NCI-H2227 (cell line): Measurements from ENCODE around the gene LUZP2.
"Not testable (repeated sequence)": the region's sequence is repeated elsewhere in the genome, so short reads cannot be mapped to it uniquely, and the experiment has no call there.

Source experiments
- DNase-seq: peaks from one replicate; lab custom pipeline; 2025; ENCODE audit not compliant: unreplicated experiment; lab: John Stamatoyannopoulos, UW

The LUZP2 gene

DNA sequence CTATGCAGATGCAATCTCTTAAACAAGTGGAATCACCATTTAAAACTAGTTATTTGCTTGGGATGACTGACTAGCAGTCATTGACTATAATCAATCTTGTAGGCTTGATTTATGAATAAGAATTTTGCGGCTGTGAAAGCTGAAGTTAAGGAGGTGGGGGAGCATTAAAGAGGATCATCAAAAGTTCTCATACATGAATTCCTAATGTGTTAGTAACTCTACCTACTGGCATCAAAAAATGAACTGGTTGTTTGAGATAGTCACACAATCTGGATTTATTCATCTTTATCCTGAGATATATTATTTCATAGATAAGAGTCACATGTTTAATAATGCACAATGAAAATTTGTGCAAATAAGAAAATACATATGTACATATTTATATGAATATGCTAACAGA lies 393.6 kb downstream of the LUZP2 start:
- DNase-seq, result no peak

DNA sequence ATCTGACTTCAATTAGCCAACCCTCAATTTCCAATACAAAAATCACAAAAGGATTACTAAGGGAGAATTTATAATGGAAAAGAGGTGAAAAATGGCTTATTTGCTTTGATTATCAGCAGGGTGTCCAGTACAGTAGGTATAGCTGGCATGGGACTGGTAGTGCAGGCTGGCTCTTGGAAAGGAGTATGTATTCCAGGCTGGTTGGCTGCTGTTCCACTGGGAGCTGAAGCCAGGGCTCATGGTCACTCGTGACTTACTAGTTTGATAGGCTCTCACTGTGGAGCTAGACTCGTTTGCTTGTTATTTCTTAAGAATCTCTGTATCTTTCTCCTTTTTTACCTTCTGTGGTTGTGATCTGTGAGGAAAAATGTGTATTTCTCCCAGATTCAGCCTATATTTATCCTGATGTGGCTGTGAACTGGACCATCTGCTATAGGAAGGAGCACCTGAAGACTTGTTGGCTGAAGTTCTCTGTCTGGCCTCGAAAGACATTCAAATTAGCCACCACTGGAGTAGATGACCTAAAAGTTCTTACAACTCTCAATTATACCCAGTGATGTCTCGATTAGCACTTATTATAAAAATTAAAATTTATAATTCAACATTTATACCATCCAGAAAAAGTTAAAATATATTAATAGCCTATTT lies 395.1 kb downstream of the LUZP2 start:
- not testable (repeated sequence) for DNase-seq

DNA sequence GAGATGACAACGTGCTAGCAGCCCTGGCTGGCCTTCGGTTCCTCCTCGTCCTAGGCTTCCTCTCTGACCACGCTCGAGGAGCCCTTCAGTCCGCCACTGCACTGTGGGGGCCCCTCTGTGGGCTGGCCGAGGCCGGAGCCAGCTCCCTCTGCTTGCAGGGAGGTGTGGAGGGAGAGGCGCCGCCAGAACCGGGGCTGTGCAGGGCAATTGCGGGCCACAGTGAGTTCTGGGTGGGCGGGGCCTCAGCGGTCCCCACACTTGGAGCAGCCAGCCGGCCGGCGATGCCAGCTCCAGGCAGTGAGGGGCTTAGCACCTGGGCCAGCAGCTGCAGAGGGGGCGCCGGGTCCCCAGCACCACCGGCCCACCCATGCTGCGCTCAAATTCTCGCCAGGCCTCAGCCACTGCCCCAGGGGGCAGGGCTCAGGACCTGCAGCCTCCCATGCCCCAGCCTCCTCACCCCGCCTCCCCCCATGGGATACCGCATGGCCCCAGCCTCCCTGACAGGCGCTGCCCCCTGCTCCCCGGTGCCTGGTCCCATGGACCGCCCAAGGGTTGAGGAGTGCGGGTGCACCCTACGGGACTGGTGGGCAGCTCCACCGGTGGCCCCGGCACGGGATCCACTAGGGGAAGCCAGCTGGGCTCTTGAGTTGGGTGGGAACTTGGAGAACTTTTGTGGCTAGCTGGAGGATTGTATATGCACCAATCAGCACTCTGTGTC lies 399.4 kb downstream of the LUZP2 start:
- DNase-seq, result no peak

DNA sequence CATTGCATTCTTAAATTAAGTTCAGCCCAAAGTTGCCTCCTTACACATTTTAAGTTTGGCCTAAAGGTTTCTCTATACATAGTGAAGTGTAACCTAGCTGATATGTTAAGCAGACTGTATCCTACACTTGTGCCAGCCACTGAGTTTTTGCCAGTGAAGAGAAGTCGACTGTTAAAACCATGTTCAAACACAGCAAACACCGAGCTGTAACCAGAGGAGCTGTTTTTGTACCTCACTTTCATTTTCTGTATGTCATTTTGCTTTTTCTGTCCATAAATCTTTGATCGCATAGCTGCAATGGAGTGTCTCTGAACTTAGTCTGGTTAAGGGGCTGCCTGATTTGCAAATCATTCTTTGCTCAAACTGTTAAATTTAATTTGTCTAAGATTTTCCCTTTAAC lies 403.7 kb downstream of the LUZP2 start:
- no peak for DNase-seq

DNA sequence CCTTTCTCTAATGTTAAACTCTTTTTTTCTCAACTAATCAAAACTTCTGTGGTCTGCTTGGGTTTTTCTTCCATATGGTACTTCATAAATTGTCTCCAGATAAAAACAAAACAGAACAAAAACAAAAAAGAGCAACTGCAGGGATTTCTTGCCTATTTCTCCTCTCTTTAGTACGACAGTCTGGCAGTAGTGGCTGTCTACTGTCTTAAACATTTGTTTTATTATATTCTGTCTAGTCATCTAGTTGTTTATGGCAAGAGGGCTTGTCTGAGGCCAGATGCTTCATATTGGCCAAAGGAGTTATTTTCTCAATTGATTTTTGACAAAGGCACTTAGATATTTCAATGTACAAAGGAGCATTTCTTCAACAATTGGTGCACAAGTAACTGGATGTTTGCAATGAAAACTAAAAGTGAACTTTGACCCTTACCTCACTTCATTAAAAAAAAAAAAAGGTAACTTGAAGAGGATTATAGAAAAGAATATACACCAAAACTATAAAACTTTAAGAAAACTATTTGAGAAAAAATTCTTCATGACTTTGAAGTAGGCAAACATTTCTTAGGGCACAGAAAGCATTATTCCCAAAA lies 404.2 kb downstream of the LUZP2 start:
- DNase-seq, result no peak

DNA sequence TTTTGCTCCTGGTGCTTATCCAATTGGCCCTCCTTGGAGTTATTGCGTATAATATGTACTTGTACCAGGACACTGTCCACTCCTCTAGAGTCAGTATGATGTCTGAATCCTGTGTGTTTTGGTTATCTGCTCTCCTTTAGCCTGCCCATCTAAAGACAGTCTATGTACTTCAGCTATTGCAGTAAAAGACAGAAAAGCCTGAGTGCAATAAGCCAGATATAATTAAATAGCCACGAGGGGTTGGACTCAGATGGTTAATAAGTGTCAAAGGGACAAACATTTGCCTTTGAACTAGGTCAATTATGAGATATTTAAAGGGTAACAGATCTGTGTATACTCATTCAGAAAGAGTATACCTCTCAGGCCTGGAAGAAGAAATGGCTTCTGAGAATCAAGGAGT lies 406.7 kb downstream of the LUZP2 start:
- no peak for DNase-seq

DNA sequence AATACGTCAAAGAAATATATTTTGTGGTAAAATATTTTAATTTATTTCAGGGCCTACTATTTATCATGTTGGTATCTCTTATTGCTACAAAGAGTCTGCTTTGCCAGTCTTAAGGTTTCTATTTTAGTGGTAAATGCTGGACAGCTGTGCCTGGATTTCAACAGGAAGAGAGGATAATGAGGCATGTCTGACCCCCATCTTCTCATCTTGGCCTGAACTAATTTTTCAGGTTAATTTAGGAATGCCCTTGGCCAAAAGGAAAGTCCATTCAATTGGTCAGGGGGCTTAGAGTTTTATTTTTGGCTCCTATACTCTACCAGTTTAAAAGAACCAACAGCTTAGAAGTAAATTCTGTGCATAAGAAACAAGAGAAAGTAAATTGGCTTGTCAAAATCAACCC lies 428.2 kb downstream of the LUZP2 start:
- no peak for DNase-seq

DNA sequence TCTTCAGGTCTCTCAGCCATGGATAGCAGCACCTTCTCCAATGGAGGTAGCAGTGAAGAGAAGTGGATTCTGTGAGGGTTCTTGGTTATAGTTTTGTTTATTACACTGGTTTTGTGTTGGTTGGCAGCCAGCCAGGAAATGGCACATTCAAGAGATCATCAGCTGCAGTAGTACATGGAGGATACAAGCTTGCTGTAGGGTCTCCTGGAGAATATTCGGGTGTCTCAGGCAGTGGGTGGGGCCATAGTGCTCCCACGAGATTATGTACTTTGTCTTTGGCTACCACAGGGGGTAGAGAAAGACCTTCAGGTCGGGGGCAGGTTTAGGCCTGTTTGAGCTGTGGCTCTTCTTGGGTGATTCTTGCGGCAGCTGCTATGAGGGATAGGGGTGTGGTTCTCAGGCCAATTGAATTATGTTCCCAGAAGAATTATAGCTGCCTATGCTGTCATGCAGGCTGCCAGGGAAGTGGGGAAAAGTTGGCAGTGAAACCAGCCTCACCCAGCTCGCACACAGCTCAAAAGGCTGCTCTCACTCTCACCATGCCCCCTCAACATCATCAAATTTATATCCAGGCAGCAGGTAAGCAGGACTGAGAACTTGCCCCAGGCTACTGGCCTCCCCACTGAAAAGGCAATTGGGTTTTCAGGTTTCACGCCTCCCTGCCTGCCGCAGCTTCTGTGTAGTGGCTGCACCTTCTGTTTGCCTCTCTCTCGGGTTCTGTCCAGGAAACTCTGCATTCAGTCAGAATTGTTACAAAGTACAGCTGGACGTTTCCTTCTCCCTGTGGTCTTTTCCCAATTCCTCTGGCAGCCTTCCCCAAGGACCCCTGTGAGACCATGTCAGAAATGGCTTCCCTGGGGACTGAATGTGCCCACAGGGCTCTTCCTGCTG lies 435.5 kb downstream of the LUZP2 start:
- DNase-seq, result no peak

DNA sequence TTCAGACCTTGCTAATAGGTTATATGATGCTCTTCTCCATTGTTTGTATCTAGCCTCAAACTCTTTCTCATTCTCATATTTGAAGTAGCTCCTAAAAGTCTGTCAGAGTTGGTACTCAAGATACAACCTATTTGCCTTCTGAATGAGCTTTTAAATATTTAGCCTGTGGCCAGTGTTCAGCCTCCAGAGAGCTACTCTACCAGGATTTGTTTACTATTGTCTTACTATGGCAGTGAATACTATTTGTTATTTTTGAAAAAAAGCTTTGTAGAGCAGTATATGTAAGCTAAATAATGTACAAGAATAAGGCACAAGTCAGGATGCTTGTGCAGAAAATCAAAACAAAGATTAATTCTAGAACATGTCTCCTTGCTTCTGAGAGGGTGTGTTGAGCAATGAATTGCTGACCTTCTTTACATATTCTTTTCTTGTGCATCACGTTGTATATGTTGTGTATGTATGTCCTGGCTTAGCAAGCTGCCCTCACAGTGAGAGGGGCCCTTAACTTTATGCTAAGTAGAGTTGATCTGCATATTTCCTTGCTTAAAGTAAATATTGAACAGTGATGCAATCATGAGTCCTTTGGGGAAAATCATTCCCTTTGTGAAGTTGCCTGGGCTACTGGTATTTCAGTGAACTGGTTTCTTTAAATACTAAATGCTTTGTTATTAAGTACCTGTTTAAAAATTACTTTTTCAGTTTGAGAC lies 438.0 kb downstream of the LUZP2 start:
- no peak for DNase-seq

DNA sequence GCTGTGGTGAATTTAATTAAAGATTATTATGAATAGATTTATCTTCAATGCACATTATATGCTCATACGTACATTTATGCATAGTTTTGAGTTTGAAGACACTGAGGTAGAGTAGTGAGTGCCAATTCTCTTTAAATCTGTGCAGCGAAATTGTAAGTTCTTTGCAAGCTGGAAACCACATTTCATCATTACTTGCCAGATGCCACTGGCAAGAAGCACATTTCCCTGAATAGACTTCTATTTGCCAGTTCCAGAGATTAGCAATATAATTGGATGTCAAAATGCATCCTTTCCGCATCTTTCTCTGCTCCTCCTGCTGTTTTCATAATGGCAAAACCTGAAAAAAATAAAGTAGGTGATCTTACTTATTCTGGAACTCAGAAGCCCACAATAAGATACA lies 448.0 kb downstream of the LUZP2 start:
- DNase-seq, result no peak

DNA sequence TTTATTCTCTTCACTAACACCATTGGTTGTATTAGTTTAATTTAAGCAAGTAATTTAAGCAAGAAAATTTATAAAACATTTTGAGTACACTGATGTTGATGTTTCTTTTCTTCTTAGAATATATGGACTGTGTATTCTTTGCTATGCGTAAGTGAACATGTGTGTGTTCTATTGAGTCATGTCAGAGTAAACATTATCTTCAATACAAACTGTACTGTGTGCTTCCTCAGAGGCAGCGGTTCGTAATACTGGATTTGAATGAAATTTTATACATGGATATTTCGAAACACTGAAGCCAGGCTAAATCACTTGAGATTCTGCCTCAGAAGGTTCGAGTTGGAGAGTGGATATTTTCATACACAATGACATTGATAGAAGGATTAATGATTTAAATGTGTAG lies 452.6 kb downstream of the LUZP2 start:
- DNase-seq, result no peak

DNA sequence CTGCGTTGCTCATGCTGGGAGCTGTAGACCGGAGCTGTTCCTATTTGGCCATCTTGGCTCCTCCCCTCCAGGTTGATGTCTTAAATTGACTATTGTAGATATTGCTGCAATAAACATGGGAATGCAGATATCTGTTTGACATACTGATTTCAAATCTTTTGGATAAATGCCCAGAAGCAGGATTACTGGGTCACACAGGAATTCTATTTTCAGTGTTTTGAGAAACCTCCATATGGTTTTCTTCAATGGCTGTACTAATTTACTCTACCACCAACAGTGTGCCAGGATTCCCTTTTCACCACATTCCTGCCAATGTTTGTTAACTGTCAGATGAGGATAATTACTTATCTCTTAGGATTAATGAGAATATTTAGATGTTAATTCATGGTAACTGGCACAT lies 467.0 kb downstream of the LUZP2 start:
- no peak for DNase-seq

DNA sequence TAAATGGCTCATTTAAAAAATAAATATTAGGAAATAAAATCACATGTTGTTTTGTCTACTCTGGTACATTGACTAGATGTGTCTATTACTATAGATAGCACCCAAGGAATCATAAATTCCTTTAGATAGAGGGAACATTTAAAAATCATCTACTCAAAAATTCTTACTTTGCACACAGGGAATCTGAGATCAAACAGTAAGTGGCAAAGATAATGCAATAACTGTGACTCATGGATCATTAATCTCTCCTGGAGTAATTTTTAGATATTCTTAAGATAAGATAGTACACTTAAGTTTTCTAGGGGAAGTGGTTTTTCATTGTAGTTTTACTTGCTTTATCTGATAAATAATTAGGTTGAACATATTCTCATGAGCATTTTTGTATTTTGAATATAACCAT lies 468.9 kb downstream of the LUZP2 start:
- DNase-seq, result no peak

DNA sequence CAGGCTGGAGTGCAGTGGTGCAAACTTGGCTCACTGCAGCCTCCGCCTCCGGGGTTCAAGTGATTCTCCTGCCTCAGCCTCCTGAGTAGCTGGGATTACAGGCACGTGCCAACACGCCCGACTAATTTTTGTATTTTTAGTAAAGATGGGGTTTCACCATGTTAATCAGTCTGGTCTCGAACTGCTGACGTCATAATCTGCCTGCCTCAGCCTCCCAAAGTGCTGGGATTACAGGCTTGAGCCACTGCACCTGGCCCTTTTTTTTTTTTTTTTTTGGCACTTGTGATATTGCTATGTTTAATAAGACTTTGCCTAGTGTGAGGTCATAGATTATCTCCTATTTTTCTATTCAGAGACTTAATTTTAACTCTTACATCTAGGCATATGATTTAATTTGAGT lies 497.1 kb downstream of the LUZP2 start:
- not testable (repeated sequence) for DNase-seq

DNA sequence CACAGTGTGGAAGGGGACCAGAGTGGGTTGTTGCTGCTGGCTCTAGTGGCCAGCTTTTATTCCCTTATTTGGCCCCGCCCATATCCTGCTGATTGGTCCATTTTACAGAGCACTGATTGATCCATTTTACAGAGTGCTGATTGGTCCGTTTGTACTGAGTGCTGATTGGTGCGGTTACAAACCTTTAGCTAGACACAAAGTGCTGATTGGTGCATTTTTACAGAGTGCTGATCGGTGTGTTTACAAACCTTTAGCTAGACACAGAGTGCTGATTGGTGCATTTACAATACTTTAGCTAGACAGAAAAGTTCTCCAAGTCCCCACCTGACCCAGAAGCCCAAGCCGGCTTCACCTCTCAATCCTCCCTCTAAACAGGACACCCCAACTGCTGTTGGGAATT lies 503.1 kb downstream of the LUZP2 start:
- not testable (repeated sequence) for DNase-seq

DNA sequence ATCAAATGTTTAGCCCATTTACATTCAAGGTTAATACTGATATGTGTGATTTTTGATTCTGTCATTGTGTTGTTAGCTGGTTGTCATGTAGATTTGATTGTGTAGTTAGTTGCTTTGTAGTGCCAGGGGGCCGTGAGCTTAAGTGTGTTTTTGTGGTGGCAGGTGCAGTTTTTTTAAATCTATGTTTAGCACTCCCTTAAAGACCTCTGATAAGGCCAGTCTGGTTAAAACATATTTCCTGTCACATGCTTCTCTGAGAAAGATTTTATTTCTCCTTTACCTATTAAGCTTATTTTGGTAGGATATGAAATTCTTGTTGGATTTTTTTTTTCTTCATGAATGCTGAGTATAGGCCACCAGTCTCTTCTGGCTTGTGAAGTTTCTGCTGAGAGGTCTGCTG lies 540.6 kb downstream of the LUZP2 start:
- DNase-seq, result no peak

DNA sequence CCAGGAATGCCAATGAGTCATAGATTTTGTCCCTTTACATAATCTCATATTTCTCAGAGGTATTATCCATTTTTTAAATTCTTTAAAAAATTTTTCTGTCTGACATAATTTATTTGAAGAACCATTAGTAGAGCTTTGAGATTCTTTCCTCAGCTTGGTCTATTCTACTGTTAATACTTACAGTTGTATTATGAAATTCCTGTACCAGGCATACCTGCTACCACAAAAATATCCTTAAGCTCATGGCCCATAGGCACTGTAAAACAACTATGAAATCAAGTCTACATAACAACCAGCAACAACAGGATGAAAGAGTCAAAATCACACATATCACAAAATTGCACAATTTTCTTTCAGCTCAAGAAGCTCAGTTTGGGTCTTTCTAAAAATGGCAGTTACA lies 541.3 kb downstream of the LUZP2 start:
- no peak for DNase-seq

DNA sequence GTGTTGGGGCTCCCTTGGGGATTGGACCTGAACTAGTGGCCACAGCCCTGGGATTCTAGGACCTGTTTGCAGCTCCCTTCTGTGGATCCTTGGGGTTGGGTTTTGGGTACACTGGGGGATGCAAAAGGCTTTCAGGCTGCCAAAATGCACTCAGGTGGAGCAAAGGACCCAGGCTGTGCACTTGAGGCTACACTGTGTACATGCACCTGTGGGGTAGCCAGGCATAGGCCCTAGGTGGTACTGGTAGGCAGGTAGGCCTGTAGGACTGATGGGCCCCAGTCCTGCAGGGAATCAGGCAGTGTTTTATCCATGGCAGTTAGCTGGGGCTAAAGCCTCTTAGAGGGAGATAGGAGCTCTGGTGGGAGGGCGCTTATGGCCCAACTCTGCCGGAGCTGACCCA lies 542.3 kb downstream of the LUZP2 start:
- DNase-seq, result no peak

DNA sequence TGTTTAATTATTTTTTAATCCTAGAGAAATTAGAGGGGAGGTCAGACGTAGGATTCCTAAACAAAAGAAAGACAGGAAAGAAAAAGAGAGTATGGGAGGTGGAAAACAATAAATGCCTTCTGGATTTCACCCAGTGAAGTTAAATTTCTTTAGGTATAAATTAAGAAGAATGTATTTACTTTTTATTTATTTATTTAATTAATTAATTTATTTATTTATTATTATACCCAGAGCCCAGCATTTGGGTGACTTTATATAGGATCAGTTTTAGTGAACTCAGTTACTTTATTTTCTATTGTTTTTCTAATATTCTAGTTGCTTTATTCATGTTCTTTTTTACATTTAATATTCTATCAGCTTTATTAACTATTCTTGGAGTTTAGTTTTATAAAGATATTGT lies 551.8 kb downstream of the LUZP2 start:
- no peak for DNase-seq

DNA sequence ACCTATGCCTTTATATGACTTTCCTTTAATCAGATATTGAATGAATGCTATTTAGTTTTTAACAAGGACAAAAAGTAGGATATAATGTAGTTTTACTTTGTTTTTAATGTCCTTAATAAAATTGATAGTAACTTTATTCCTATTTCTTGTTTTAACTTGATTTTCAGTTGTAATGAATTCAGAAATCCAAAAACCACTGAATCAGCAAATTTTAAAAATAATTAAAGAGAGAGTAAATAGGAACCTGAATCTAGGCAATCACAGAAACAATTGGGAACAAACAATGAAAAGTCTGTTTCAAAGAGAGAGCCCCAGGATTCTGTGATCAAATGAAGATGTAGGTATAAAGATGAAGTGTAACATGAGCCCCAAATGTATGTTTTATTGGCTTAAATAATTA lies 556.0 kb downstream of the LUZP2 start:
- no peak for DNase-seq

DNA sequence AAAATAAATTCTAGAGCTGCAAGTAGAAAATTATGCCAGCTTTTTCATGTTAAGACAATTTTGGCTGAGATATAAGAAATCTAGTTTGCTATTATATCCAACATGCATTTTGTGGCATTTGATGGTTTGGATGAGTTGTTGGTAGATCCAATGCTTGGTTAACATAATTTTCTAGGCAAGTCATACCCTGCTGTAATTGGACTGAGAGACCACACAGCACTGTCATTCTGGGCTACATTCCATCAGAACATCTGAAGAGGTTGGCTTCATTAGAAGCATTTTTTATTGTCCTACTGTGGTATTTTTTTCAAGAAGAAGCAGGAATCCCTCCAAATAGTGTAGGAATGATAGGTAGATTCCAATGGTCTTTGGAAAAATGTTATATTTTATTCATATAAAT lies 561.0 kb downstream of the LUZP2 start:
- DNase-seq, result no peak
